Measurements from ENCODE around the gene KNDC1.

GRCh38 chr10:133179128-133179520, 19.1 kb downstream of the KNDC1 start:
- no peak for TF ChIP-seq CTCF (IDR thresholded peaks at IDR 0.05)
- TF ChIP-seq POLR2A (IDR thresholded peaks at IDR 0.05) = no peak
